ENCODE data around the gene FLACC1. TPM values are rescaled to one million over a fixed set of nuclear protein-coding genes. Genes with fewer than 3 reads are reported as not detected.

The FLACC1 gene
- total RNA-seq, 2 donors from 2014 or later = 0.79 to 0.91 TPM

- H3K27me3 ChIP-seq (ENCODE audit: control insufficient read depth, insufficient read depth, low read length, poor library complexity, severe bottlenecking) = no peaks in the 10 kb centered on the region
- H3K36me3 ChIP-seq (ENCODE audit: control insufficient read depth, insufficient read depth, low read length) = no peaks in the 10 kb centered on the region
- no peak overlapping the region for H3K27ac Mint-ChIP-seq
- no peaks in the 10 kb centered on the region for H3K27me3 Mint-ChIP-seq (ENCODE audit: insufficient read depth)
- H3K9me3 ChIP-seq (ENCODE audit: control insufficient read depth, low read length) = peaks cover 12% of the 10 kb centered on the region
- H3K27ac ChIP-seq (ENCODE audit: low read depth, low read length) = no peak overlapping the region
- TF ChIP-seq, protein P1, sequence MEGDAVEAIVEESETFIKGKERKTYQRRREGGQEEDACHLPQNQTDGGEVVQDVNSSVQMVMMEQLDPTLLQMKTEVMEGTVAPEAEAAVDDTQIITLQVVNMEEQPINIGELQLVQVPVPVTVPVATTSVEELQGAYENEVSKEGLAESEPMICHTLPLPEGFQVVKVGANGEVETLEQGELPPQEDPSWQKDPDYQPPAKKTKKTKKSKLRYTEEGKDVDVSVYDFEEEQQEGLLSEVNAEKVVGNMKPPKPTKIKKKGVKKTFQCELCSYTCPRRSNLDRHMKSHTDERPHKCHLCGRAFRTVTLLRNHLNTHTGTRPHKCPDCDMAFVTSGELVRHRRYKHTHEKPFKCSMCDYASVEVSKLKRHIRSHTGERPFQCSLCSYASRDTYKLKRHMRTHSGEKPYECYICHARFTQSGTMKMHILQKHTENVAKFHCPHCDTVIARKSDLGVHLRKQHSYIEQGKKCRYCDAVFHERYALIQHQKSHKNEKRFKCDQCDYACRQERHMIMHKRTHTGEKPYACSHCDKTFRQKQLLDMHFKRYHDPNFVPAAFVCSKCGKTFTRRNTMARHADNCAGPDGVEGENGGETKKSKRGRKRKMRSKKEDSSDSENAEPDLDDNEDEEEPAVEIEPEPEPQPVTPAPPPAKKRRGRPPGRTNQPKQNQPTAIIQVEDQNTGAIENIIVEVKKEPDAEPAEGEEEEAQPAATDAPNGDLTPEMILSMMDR (conservative IDR thresholded peaks at IDR 0.05) = no peak
- H3K4me3 Mint-ChIP-seq = no peak overlapping the region
- H3K4me3 ChIP-seq (ENCODE audit: low read length) = no peak overlapping the region
- 87 to 96% methylated on average over 4 of the region's 4 CpGs for WGBS, 2 experiments (ENCODE audit: insufficient coverage in 1 of 2, insufficient read length in 1 of 2)
- H3K9me3 Mint-ChIP-seq = peaks cover 16% of the 10 kb centered on the region
- no peak for DNase-seq
- H3K4me1 Mint-ChIP-seq = peaks cover 2% of the 10 kb centered on the region
- no peaks in the 10 kb centered on the region for H3K4me1 ChIP-seq (ENCODE audit: control insufficient read depth, insufficient read depth, low read length)
- no peak overlapping the region for H3K9ac ChIP-seq (ENCODE audit: extremely low read depth, low read length, poor library complexity, severe bottlenecking)
- H3K36me3 Mint-ChIP-seq (ENCODE audit: low read depth) = peaks cover 17% of the 10 kb centered on the region
Measured at GRCh38 chr2:201360256-201360655, 3.1 kb upstream of the FLACC1 start.

DNA sequence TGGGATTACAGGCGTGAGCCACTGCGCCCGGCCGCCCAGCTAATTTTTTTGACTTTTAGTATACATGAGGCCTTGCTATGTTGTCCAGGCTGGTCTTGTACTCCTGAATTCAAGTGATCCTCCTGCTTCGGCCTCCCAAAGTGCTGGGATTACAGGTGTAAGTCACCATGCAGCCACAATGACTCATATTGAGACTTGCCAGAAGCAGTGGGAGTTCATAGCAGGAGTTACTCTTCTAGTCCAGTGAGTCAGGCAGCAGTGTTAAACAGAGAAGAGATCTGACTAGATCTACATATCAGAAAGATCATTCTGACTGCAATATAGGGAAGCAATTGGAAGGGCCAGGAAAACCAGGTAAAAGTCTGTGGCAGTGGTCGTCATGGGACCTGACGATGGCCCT is 1.5 kb upstream of the FLACC1 start:
- Mint-ChIP-seq H3K9me3 (peaks cover 14% of the 10 kb centered on the region), H3K27ac (no peak overlapping the region), H3K4me3 (no peak overlapping the region), H3K27me3 (ENCODE audit: insufficient read depth) (no peaks in the 10 kb centered on the region), H3K4me1 (peaks cover 2% of the 10 kb centered on the region), H3K36me3 (ENCODE audit: low read depth) (peaks cover 15% of the 10 kb centered on the region)
- no peak for DNase-seq
- Histone ChIP-seq H3K36me3 (ENCODE audit: control insufficient read depth, insufficient read depth, low read length) (no peaks in the 10 kb centered on the region), H3K27me3 (ENCODE audit: control insufficient read depth, insufficient read depth, low read length, poor library complexity, severe bottlenecking) (no peaks in the 10 kb centered on the region), H3K27ac (ENCODE audit: low read depth, low read length) (no peak overlapping the region), H3K9me3 (ENCODE audit: control insufficient read depth, low read length) (peaks cover 11% of the 10 kb centered on the region), H3K9ac (ENCODE audit: extremely low read depth, low read length, poor library complexity, severe bottlenecking) (no peak overlapping the region), H3K4me3 (ENCODE audit: low read length) (no peak overlapping the region), H3K4me1 (ENCODE audit: control insufficient read depth, insufficient read depth, low read length) (no peaks in the 10 kb centered on the region)
- TF ChIP-seq, protein P1 (conservative IDR thresholded peaks at IDR 0.05) = no peak
- WGBS, 2 experiments (ENCODE audit: insufficient coverage in 1 of 2, insufficient read length in 1 of 2) = 85 to 90% methylated on average over 7 of the region's 7 CpGs

DNA sequence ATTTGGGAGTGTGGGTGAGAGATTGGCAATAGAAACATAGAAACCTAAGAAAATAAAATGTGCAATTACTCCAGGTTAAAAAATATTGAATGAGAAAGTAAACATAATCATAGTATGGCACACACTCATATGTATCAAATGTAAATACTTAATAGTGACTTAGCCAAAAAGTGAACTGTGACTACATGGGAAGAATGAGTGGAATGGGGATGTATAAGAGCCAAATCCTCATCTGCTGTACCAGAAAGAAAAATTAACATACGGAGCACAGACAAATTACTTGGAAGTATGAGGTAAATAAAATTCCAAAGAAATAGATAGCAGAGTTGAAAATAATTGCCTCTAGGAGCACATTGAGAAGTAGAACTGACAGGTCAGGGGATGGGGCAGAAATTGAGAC is 4.0 kb downstream of the FLACC1 start:
- H3K9me3 Mint-ChIP-seq = no peaks in the 10 kb centered on the region
- DNase-seq = no peak
- H3K27me3 Mint-ChIP-seq (ENCODE audit: insufficient read depth) = peaks cover 32% of the 10 kb centered on the region
- Histone ChIP-seq H3K36me3 (ENCODE audit: control insufficient read depth, insufficient read depth, low read length) (no peaks in the 10 kb centered on the region), H3K27me3 (ENCODE audit: control insufficient read depth, insufficient read depth, low read length, poor library complexity, severe bottlenecking) (peaks cover 39% of the 10 kb centered on the region), H3K4me3 (ENCODE audit: low read length) (no peak overlapping the region), H3K9ac (ENCODE audit: extremely low read depth, low read length, poor library complexity, severe bottlenecking) (no peak overlapping the region), H3K4me1 (ENCODE audit: control insufficient read depth, insufficient read depth, low read length) (no peaks in the 10 kb centered on the region), H3K27ac (ENCODE audit: low read depth, low read length) (no peak overlapping the region), H3K9me3 (ENCODE audit: control insufficient read depth, low read length) (no peaks in the 10 kb centered on the region)
- H3K36me3 Mint-ChIP-seq (ENCODE audit: low read depth) = no peaks in the 10 kb centered on the region
- H3K27ac Mint-ChIP-seq = no peak overlapping the region
- H3K4me3 Mint-ChIP-seq = no peak overlapping the region
- WGBS, 2 experiments (ENCODE audit: insufficient coverage in 1 of 2, insufficient read length in 1 of 2) = 100% methylated on average over 1 of the region's 1 CpG
- peaks cover 2% of the 10 kb centered on the region for H3K4me1 Mint-ChIP-seq
- TF ChIP-seq, protein P1 (conservative IDR thresholded peaks at IDR 0.05) = no peak

Data from endodermal cell (in vitro differentiated cells).